Measurements from ENCODE around the gene EPAS1.

Gene EPAS1

DNA sequence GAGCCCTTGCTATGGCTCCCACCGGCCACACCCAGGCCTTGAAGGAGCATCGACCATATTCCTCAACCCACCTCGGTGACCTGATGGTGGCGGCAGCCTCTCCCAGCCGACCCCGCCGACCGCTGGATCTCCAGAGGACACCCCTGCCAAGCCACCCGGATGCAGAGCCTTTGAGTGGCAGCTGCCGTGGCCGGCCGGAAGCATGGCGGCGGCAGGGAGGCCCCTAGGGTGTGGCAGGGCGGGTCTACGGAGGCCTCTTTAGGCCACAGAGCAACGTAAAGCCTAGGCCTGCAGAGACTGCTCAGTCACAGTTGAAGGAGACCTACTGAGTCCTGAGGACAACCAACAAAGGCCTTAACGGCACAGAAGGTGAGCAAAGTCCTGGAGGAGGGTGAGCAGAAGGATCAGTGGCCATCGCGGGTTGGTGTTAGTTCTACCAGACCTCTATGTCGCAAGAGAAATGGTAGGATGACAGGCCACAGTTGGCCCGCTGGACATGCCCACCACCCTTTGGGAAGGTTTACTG is 131.8 kb downstream of the EPAS1 start:
- H3K4me3 ChIP-seq (ENCODE audit: low read depth in 1 of 2, low read length in 2 of 2) = no peak overlapping the region
- no peaks in the 10 kb centered on the region for H3K4me1 ChIP-seq (ENCODE audit: control insufficient read depth in 1 of 2, insufficient read depth in 2 of 2, low read length in 2 of 2)
- no peaks in the 10 kb centered on the region for H3K9me3 ChIP-seq (ENCODE audit: control insufficient read depth in 1 of 2, low read length in 2 of 2)
- H3K27ac ChIP-seq (ENCODE audit: low read depth, low read length) = no peak overlapping the region
- no peaks in the 10 kb centered on the region for H3K27me3 ChIP-seq (ENCODE audit: control insufficient read depth in 1 of 2, insufficient read depth in 2 of 2, low read length in 2 of 2)
- no peaks in the 10 kb centered on the region for H3K36me3 ChIP-seq (ENCODE audit: control insufficient read depth in 1 of 2, insufficient read depth in 2 of 2, low read length in 2 of 2)
- H3K9ac ChIP-seq (ENCODE audit: low read depth in 1 of 2, low read length in 2 of 2) = no peak overlapping the region

GRCh38 chr2:46430413-46430812 is 133.2 kb downstream of the EPAS1 start:
- Histone ChIP-seq H3K27ac (ENCODE audit: low read depth, low read length) (no peak overlapping the region), H3K36me3 (ENCODE audit: control insufficient read depth in 1 of 2, insufficient read depth in 2 of 2, low read length in 2 of 2) (no peaks in the 10 kb centered on the region), H3K4me3 (ENCODE audit: low read depth in 1 of 2, low read length in 2 of 2) (no peak overlapping the region), H3K9ac (ENCODE audit: low read depth in 1 of 2, low read length in 2 of 2) (no peak overlapping the region), H3K27me3 (ENCODE audit: control insufficient read depth in 1 of 2, insufficient read depth in 2 of 2, low read length in 2 of 2) (no peaks in the 10 kb centered on the region), H3K4me1 (ENCODE audit: control insufficient read depth in 1 of 2, insufficient read depth in 2 of 2, low read length in 2 of 2) (peaks cover 0 to 6% of the 10 kb centered on the region in 2 donors), H3K9me3 (ENCODE audit: control insufficient read depth in 1 of 2, low read length in 2 of 2) (no peaks in the 10 kb centered on the region)

DNA sequence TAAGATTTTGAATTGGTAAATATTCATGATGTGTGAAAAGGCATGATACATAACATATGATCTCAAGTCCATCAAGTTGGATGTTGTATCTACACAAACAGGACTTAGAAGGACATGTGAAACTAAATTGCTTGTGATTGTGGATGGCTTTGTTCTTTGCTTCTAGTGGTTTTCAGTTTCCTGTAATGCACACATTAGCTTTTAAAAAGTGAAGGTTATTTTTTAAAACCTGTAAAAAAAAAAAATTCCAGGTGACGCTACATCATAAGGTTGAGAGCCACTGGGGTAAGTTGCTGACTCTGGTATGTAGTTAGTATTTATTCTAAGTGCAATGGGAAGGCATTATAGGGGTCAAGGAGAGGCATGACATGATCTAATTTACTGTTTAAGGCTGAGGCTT is 133.8 kb downstream of the EPAS1 start:
- Histone ChIP-seq H3K9me3 (ENCODE audit: control insufficient read depth in 1 of 2, low read length in 2 of 2) (no peaks in the 10 kb centered on the region), H3K27ac (ENCODE audit: low read depth, low read length) (no peak overlapping the region), H3K27me3 (ENCODE audit: control insufficient read depth in 1 of 2, insufficient read depth in 2 of 2, low read length in 2 of 2) (no peaks in the 10 kb centered on the region), H3K9ac (ENCODE audit: low read depth in 1 of 2, low read length in 2 of 2) (no peak overlapping the region), H3K4me1 (ENCODE audit: control insufficient read depth in 1 of 2, insufficient read depth in 2 of 2, low read length in 2 of 2) (peaks cover 0 to 12% of the 10 kb centered on the region in 2 donors), H3K4me3 (ENCODE audit: low read depth in 1 of 2, low read length in 2 of 2) (no peak overlapping the region), H3K36me3 (ENCODE audit: control insufficient read depth in 1 of 2, insufficient read depth in 2 of 2, low read length in 2 of 2) (no peaks in the 10 kb centered on the region)

- no peaks in the 10 kb centered on the region for H3K36me3 ChIP-seq (ENCODE audit: control insufficient read depth in 1 of 2, insufficient read depth in 2 of 2, low read length in 2 of 2)
- no peak overlapping the region for H3K27ac ChIP-seq (ENCODE audit: low read depth, low read length)
- peaks cover 0 to 14% of the 10 kb centered on the region in 2 donors for H3K4me1 ChIP-seq (ENCODE audit: control insufficient read depth in 1 of 2, insufficient read depth in 2 of 2, low read length in 2 of 2)
- H3K9me3 ChIP-seq (ENCODE audit: control insufficient read depth in 1 of 2, low read length in 2 of 2) = no peaks in the 10 kb centered on the region
- H3K4me3 ChIP-seq (ENCODE audit: low read depth in 1 of 2, low read length in 2 of 2) = no peak overlapping the region
- no peaks in the 10 kb centered on the region for H3K27me3 ChIP-seq (ENCODE audit: control insufficient read depth in 1 of 2, insufficient read depth in 2 of 2, low read length in 2 of 2)
- no peak overlapping the region for H3K9ac ChIP-seq (ENCODE audit: low read depth in 1 of 2, low read length in 2 of 2)
Measured at GRCh38 chr2:46431481-46432235, 134.5 kb downstream of the EPAS1 start.

GRCh38 chr2:46434851-46435273 is 137.7 kb downstream of the EPAS1 start:
- Histone ChIP-seq H3K9ac (ENCODE audit: low read depth in 1 of 2, low read length in 2 of 2) (no peak overlapping the region), H3K27ac (ENCODE audit: low read depth, low read length) (no peak overlapping the region), H3K4me3 (ENCODE audit: low read depth in 1 of 2, low read length in 2 of 2) (no peak overlapping the region), H3K9me3 (ENCODE audit: control insufficient read depth in 1 of 2, low read length in 2 of 2) (no peaks in the 10 kb centered on the region), H3K4me1 (ENCODE audit: control insufficient read depth in 1 of 2, insufficient read depth in 2 of 2, low read length in 2 of 2) (peaks cover 0 to 14% of the 10 kb centered on the region in 2 donors), H3K36me3 (ENCODE audit: control insufficient read depth in 1 of 2, insufficient read depth in 2 of 2, low read length in 2 of 2) (no peaks in the 10 kb centered on the region), H3K27me3 (ENCODE audit: control insufficient read depth in 1 of 2, insufficient read depth in 2 of 2, low read length in 2 of 2) (no peaks in the 10 kb centered on the region)

DNA sequence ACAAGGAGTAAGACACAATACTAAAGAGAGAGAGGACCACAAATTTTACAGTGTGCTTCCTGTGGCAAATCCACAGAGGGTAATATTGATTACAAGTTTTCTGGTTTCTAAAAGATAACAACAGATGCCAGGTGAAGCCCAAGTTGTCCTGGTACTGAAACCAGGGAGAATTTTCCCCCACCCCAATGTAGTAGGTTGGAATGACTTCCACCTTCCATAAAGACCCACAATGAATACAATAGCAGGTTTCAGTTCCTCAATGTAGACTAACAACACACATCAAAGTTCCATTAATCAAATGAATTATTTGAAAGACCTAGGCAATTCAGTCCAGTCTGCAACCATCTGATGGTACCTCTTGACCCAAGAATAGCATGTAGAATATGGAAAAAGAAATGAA is 138.1 kb downstream of the EPAS1 start:
- Histone ChIP-seq H3K4me3 (ENCODE audit: low read depth in 1 of 2, low read length in 2 of 2) (no peak overlapping the region), H3K9ac (ENCODE audit: low read depth in 1 of 2, low read length in 2 of 2) (no peak overlapping the region), H3K9me3 (ENCODE audit: control insufficient read depth in 1 of 2, low read length in 2 of 2) (no peaks in the 10 kb centered on the region), H3K27ac (ENCODE audit: low read depth, low read length) (no peak overlapping the region), H3K4me1 (ENCODE audit: control insufficient read depth in 1 of 2, insufficient read depth in 2 of 2, low read length in 2 of 2) (peaks cover 0 to 14% of the 10 kb centered on the region in 2 donors), H3K36me3 (ENCODE audit: control insufficient read depth in 1 of 2, insufficient read depth in 2 of 2, low read length in 2 of 2) (no peaks in the 10 kb centered on the region), H3K27me3 (ENCODE audit: control insufficient read depth in 1 of 2, insufficient read depth in 2 of 2, low read length in 2 of 2) (no peaks in the 10 kb centered on the region)

GRCh38 chr2:46435796-46436360 is 138.7 kb downstream of the EPAS1 start:
- Histone ChIP-seq H3K9ac (ENCODE audit: low read depth in 1 of 2, low read length in 2 of 2) (no peak overlapping the region), H3K9me3 (ENCODE audit: control insufficient read depth in 1 of 2, low read length in 2 of 2) (no peaks in the 10 kb centered on the region), H3K36me3 (ENCODE audit: control insufficient read depth in 1 of 2, insufficient read depth in 2 of 2, low read length in 2 of 2) (no peaks in the 10 kb centered on the region), H3K4me3 (ENCODE audit: low read depth in 1 of 2, low read length in 2 of 2) (no peak overlapping the region), H3K27me3 (ENCODE audit: control insufficient read depth in 1 of 2, insufficient read depth in 2 of 2, low read length in 2 of 2) (no peaks in the 10 kb centered on the region), H3K27ac (ENCODE audit: low read depth, low read length) (no peak overlapping the region), H3K4me1 (ENCODE audit: control insufficient read depth in 1 of 2, insufficient read depth in 2 of 2, low read length in 2 of 2) (peaks cover 0 to 14% of the 10 kb centered on the region in 2 donors)

Data from duodenal mucosa (tissue), 2 donors.